GM12878 (cell line): Measurements from ENCODE around the gene PFKP. TPM values are rescaled to one million over a fixed set of nuclear protein-coding genes. Genes with fewer than 3 reads are reported as not detected.

Experiments
- ATAC-seq: fragments of 200-7000 bp; cut with Tn5 transposase; 3 replicates; pipeline ENCODE4 v1.9.1; 2020; ENCODE audit warnings: mild to moderate bottlenecking, moderate library complexity
- BruUV-seq: library from RNA; stranded (reverse); fragments of 400-500 nt; replicated peaks from 2 replicates; lab custom pipeline; 2021; lab: Mats Ljungman, UMichigan
- CTCF ChIA-PET: fragments of 300-600 bp; sonication (Branson Sonifier 250); formaldehyde crosslinking; extraction: SDS; loops from one replicate; lab custom pipeline; 2021; ENCODE audit warnings: inconsistent platforms; lab: Yijun Ruan, JAX
- POLR2A ChIA-PET: fragments of 350-600 bp; formaldehyde crosslinking; extraction: SDS; loops from one replicate; lab custom pipeline; 2021; ENCODE audit warnings: inconsistent platforms; lab: Charles Lee
- RAD21 ChIA-PET: fragments of 300-600 bp; sonication (Branson Sonifier 250); formaldehyde crosslinking; loops from one replicate; lab custom pipeline; 2023; ENCODE audit warnings: antibody characterized with exemption; ENCODE audit not compliant: unreplicated experiment; lab: Charles Lee
- SMC1A ChIA-PET: fragments of 300-600 bp; sonication (Branson Sonifier 250); formaldehyde crosslinking; loops from one replicate; lab custom pipeline; 2023; ENCODE audit not compliant: unreplicated experiment, uncharacterized antibody; lab: Charles Lee
- DNase-seq: peaks from one replicate; pipeline ENCODE4 v3.0.0-alpha.2; 2011; ENCODE audit warnings: low read depth, low spot score
- FAIRE-seq: peaks from 3 replicates; lab custom pipeline; 2011; peaks lifted over from hg19 to GRCh38; lab: Jason Lieb, UNC
- H2AFZ ChIP-seq: 2 replicates; pipeline ENCODE4 v1.6.0; 2011; ENCODE audit warnings: low read depth, low read length, control low read depth; ENCODE audit not compliant: control insufficient read depth
- H3K27ac ChIP-seq: 2 replicates; pipeline ENCODE4 v1.5.1; 2011; ENCODE audit warnings: control low read depth; ENCODE audit not compliant: control insufficient read depth, insufficient read depth
- H3K27me3 ChIP-seq, 2 experiments: replicated peaks in 1 of 2; 2 replicates each; pipeline versions ENCODE4 v1.6.0 to v1.6.1; 2011; ENCODE audit warnings: low read length in 1 of 2; ENCODE audit not compliant: control insufficient read depth in 2 of 2, insufficient read depth in 2 of 2
- H3K36me3 ChIP-seq, 2 experiments: 2 replicates each; pipeline ENCODE4 v1.5.1; 2011; ENCODE audit warnings: low read length in 1 of 2; ENCODE audit not compliant: control insufficient read depth in 2 of 2, insufficient read depth in 2 of 2
- H3K4me1 ChIP-seq: 2 replicates; pipeline ENCODE4 v1.6.1; 2011; ENCODE audit warnings: mild to moderate bottlenecking, low read length, moderate library complexity, mixed read lengths; ENCODE audit not compliant: control insufficient read depth, insufficient read depth
- H3K4me2 ChIP-seq: 2 replicates; pipeline ENCODE4 v1.6.0; 2011; ENCODE audit warnings: control low read depth; ENCODE audit not compliant: control insufficient read depth, insufficient read depth
- H3K4me3 ChIP-seq: fragments of 200-600 bp; sonication (generic); 2 replicates; pipeline ENCODE4 v1.5.1; 2016
- H3K79me2 ChIP-seq: 2 replicates; pipeline ENCODE4 v1.6.0; 2011; ENCODE audit warnings: low read length; ENCODE audit not compliant: control insufficient read depth, insufficient read depth
- H3K9ac ChIP-seq: 2 replicates; pipeline ENCODE4 v1.8.0; 2011; ENCODE audit warnings: low read length, control low read depth, mixed read lengths; ENCODE audit not compliant: control insufficient read depth, insufficient read depth
- H3K9me3 ChIP-seq: replicated peaks from 3 replicates; pipeline ENCODE4 v1.5.1; 2011; ENCODE audit warnings: mild to moderate bottlenecking, low read length; ENCODE audit not compliant: control insufficient read depth, insufficient read depth
- H4K20me1 ChIP-seq: 2 replicates; pipeline ENCODE4 v1.6.0; 2011; ENCODE audit not compliant: control insufficient read depth, insufficient read depth
- ESRRA ChIP-seq: IDR thresholded peaks from 2 replicates; pipeline ENCODE4 v1.6.1; 2012; ENCODE audit warnings: mild to moderate bottlenecking, low read length, improper control_type of control experiment
- ZNF622 ChIP-seq: fragments of 450-650 bp; IDR thresholded peaks from 2 replicates; pipeline ENCODE4 v1.6.1; 2017; ENCODE audit warnings: mild to moderate bottlenecking, inconsistent platforms
- WGBS: methylation state at CpG from one replicate; pipeline ENCODE4 v1.1.6; 2016; ENCODE audit warnings: low lambda C conversion rate; ENCODE audit not compliant: insufficient replicate concordance, insufficient coverage; ENCODE audit errors: missing lambda C conversion rate; 5-methylcytosine and 5-hydroxymethylcytosine counted together
- in situ Hi-C: fragments of 300-500 bp; cut with MboI; formaldehyde crosslinking; loops from 9 replicates; pipeline ENCODE4 v1.14.3; 2018; ENCODE audit warnings: mixed read lengths
- intact Hi-C: fragments of 100-400 bp; cut with micrococcal nuclease; formaldehyde crosslinking; loops from one replicate; pipeline ENCODE4 v1.14.2; 2022; ENCODE audit not compliant: unreplicated experiment
- polyA plus RNA-seq, 11 experiments: library from polyadenylated mRNA; depleted of rRNA in 4 of 11; unstranded in 6 of 11; stranded (reverse) in 5 of 11; fragments of >200 nt; fragmentation: Nextera tagmentation in 4 of 11; fragmentation: Illumina TruSeq in 1 of 11; extraction: Ambion mirVana in 4 of 11; extraction: Trizol in 1 of 11; gene quantifications; 1 replicate in 1 of 11; 2 replicates in 10 of 11; pipeline versions ENCODE4 v1.2.1 to v1.2.3, GENCODE V29; 2011 to 2016; ENCODE audit warnings: inconsistent platforms in 2 of 11, missing spikeins in 2 of 11, low read depth in 1 of 11
- total RNA-seq, 4 experiments: library from RNA; depleted of rRNA in 3 of 4; stranded (reverse); fragments of >200 nt in 3 of 4; fragmentation: Illumina TruSeq in 1 of 4; extraction: Trizol in 1 of 4; gene quantifications; 2 replicates each; pipeline versions ENCODE4 v1.2.1 to v1.2.3, GENCODE V29; 2013 to 2021
- TF ChIP-seq, protein P1 (sequence below): fragments of 450-650 bp; IDR thresholded peaks from 2 replicates; pipeline ENCODE4 v1.6.1; 2018; ENCODE audit warnings: mild to moderate bottlenecking, low read depth, moderate library complexity; ENCODE audit not compliant: partially characterized antibody

Gene PFKP
- total and polyA plus RNA-seq, 10 of the 15 experiments (the other 5 are each of a cell fraction or from before 2014, with no cell fraction given), result 27.0 to 145 (median 95.7) TPM

DNA sequence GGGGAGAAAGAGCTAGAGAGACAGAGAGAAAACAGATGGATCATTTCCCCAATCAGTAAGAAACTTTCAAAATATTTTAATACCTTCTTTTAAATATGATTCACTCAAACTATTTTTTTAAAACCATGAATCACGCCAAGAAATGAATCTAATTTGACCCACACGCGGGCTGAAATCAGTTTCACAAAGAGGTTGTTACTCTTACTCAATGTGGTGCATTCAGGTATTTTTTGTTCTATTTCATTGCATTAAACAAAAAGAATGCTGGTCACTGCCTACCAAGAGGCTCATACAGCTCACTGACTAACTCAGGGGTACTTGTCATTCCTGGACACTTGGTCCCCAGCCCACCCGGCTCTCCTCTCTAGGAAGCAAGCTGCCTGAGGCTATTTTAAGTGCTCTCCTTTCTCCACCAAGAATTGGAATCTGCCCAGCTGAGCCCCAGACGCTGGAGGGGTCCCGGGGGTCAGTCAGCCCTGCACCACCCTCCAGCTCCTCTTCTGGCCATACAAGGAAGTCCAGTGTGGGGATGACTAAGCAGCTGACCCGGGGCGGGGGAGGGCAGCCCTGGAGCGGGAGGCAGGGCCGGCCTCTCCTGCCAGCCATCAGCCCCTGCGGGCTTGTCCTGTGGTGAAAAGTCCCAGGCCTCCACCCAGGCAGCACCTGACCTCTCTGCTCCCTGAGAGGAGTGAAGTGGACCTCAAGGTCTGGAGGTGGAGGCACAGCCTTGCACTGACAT lies 21.7 kb upstream of the PFKP start:
- ChIA-PET CTCF (interaction anchor here (0.7 to 4.8 kb wide), 3 partner anchors 9 to 118 kb away, joined by 4 to 96 read pairs (median 7); no protein-coding TSS in a partner anchor), SMC1A (interaction anchor here (1.5 to 3.9 kb wide), 2 partner anchors 7 to 117 kb away, joined by 8 to 25 read pairs; no protein-coding TSS in a partner anchor), RAD21 (interaction anchor here (1.3 to 4.9 kb wide), 2 partner anchors 9 to 117 kb away, joined by 4 to 53 read pairs; no protein-coding TSS in a partner anchor), POLR2A (no interaction called here)
- ATAC-seq (no peak), FAIRE-seq (no peak), DNase-seq (no peak)
- intact Hi-C loops (loop anchor here (10.0 kb wide), 1 partner anchor 1291 kb away; no protein-coding TSS in a partner anchor), in situ Hi-C loops (no loop called here)
- no peaks in the 10 kb centered on the region for H3K9me3 ChIP-seq
- no peak overlapping the region for H3K27ac ChIP-seq
- H3K4me2 ChIP-seq, result no peak overlapping the region
- no peaks in the 10 kb centered on the region for H3K79me2 ChIP-seq
- H3K4me1 ChIP-seq, result no peaks in the 10 kb centered on the region
- WGBS, result 42% methylated on average over 9 of the region's 11 CpGs
- TF ChIP-seq ESRRA, result no peak
- TF ChIP-seq ZNF622, result no peak
- TF ChIP-seq, protein P1, sequence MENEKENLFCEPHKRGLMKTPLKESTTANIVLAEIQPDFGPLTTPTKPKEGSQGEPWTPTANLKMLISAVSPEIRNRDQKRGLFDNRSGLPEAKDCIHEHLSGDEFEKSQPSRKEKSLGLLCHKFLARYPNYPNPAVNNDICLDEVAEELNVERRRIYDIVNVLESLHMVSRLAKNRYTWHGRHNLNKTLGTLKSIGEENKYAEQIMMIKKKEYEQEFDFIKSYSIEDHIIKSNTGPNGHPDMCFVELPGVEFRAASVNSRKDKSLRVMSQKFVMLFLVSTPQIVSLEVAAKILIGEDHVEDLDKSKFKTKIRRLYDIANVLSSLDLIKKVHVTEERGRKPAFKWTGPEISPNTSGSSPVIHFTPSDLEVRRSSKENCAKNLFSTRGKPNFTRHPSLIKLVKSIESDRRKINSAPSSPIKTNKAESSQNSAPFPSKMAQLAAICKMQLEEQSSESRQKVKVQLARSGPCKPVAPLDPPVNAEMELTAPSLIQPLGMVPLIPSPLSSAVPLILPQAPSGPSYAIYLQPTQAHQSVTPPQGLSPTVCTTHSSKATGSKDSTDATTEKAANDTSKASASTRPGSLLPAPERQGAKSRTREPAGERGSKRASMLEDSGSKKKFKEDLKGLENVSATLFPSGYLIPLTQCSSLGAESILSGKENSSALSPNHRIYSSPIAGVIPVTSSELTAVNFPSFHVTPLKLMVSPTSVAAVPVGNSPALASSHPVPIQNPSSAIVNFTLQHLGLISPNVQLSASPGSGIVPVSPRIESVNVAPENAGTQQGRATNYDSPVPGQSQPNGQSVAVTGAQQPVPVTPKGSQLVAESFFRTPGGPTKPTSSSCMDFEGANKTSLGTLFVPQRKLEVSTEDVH, result no peak
- no peaks in the 10 kb centered on the region for H4K20me1 ChIP-seq
- H3K4me3 ChIP-seq, result no peak overlapping the region
- H2AFZ ChIP-seq, result no peak overlapping the region
- H3K9ac ChIP-seq, result no peak overlapping the region
- no TSS peak for BruUV-seq
- H3K36me3 ChIP-seq, result no peaks in the 10 kb centered on the region
- 0 out of 4 replicates have a peak, but pooled peaks cover 0 to 2% of the 10 kb centered on the region in 2 experiments for H3K27me3 ChIP-seq
